NB4 (cell line): ENCODE results near the gene FGF18.

Source experiments
- DNase-seq: peaks from one replicate; pipeline ENCODE4 v3.0.0; 2010; ENCODE audit warnings: low read depth
- H3K4me3 ChIP-seq: one replicate; pipeline ENCODE4 v1.5.1; 2011; ENCODE audit warnings: mild to moderate bottlenecking, low read depth, low read length, moderate library complexity
- MYC ChIP-seq: IDR thresholded peaks from 2 replicates; pipeline ENCODE4 v1.6.1; 2011; ENCODE audit warnings: low read depth, low read length
- POLR2A ChIP-seq: IDR thresholded peaks from 2 replicates; pipeline ENCODE4 v1.6.1; 2011; ENCODE audit warnings: mild to moderate bottlenecking; ENCODE audit not compliant: insufficient read length; ENCODE audit errors: extremely low read depth
- TF ChIP-seq, protein P1 (sequence below): IDR thresholded peaks from one replicate; pipeline ENCODE4 v1.5.1; 2012; ENCODE audit warnings: low read depth, low read length
- TF ChIP-seq, protein P2 (sequence below): IDR thresholded peaks from 2 replicates; pipeline ENCODE4 v1.6.1; 2011; ENCODE audit warnings: low read depth, low read length

Gene FGF18

DNA sequence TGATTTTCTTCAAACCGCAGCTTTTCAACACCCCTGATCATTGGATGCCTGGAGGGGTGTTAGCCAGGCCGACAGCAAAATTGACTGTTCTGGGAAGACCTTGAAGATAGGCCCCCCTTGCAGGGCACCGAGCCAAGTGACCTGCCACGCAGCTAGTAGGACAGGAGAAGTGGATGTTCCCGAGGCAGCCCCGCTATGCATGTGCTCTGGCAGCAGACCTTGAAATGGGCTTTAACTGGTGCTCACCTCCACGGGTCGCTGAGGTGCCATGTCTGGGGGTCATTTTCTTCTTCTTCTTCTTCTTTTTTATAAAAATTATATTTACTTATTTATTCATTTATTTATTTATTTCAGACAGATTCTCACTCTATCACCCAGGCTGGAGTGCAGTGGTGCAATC is 12.6 kb downstream of the FGF18 start:
- no peak overlapping the region for H3K4me3 ChIP-seq
- TF ChIP-seq, protein P1, sequence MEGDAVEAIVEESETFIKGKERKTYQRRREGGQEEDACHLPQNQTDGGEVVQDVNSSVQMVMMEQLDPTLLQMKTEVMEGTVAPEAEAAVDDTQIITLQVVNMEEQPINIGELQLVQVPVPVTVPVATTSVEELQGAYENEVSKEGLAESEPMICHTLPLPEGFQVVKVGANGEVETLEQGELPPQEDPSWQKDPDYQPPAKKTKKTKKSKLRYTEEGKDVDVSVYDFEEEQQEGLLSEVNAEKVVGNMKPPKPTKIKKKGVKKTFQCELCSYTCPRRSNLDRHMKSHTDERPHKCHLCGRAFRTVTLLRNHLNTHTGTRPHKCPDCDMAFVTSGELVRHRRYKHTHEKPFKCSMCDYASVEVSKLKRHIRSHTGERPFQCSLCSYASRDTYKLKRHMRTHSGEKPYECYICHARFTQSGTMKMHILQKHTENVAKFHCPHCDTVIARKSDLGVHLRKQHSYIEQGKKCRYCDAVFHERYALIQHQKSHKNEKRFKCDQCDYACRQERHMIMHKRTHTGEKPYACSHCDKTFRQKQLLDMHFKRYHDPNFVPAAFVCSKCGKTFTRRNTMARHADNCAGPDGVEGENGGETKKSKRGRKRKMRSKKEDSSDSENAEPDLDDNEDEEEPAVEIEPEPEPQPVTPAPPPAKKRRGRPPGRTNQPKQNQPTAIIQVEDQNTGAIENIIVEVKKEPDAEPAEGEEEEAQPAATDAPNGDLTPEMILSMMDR, result no peak
- TF ChIP-seq MYC, result no peak
- TF ChIP-seq POLR2A, result no peak
- TF ChIP-seq, protein P2, sequence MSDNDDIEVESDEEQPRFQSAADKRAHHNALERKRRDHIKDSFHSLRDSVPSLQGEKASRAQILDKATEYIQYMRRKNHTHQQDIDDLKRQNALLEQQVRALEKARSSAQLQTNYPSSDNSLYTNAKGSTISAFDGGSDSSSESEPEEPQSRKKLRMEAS, result no peak
- DNase-seq, result no peak

DNA sequence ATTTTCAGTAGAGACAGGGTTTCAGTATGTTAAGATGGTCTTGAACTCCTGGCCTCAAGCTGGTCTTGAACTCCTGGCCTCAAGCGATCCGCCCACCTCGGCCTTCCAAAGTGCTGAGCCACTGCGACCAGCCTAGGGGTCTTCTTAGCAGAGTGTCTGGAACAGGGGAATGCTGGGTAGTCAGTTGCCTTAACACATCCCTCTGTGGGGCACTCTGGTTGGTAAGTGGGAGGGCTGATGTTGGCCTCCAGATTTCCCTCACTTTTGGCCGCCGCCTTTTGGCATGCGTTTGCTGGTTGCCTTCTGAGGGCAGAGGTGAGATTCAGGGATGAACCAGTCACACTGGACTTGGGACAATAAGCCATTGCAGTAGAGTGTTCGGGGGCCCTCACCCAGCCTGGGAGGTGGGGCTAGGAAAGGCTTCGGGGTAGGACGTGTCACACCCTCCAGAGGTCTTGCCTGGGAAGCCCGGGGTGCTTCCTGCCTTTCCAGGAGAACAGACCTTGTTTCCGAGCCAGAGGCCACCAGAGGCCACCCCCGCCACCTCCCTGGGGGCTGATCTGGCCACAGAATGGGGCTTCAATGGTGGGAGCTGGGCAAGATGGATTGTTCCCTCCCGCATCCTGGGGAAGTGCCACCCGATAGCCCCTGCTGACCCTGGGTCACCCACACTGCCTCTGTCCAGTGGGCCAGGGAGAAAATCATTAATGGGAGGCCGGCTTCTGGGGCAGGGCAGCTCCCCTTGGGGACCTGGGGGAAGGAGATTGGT is 13.3 kb downstream of the FGF18 start:
- no peak for DNase-seq
- H3K4me3 ChIP-seq, result no peak overlapping the region
- TF ChIP-seq MYC (no peak), POLR2A (no peak)
- TF ChIP-seq, protein P1, result no peak
- TF ChIP-seq, protein P2, result no peak

DNA sequence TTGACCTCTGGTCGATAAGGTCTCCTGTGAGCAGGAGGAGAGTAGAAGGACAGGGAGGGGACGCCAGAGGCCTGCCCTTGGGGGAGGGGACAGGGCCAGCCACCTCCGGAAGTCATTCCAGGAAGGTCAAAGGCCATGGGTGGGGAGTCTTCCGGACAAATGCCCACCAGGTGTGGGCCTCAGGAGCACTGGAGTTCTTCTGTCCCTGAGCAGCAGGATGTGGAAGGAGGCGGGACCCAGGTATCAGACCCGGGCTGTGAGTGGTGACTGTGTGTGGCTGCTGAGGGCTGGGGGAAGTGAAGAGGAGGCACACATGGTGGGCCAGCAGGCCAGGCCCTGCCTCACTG is 13.9 kb downstream of the FGF18 start:
- DNase-seq, result no peak
- H3K4me3 ChIP-seq, result no peak overlapping the region
- TF ChIP-seq POLR2A, result no peak
- TF ChIP-seq MYC, result no peak
- TF ChIP-seq, protein P2, result no peak
- TF ChIP-seq, protein P1, result no peak

DNA sequence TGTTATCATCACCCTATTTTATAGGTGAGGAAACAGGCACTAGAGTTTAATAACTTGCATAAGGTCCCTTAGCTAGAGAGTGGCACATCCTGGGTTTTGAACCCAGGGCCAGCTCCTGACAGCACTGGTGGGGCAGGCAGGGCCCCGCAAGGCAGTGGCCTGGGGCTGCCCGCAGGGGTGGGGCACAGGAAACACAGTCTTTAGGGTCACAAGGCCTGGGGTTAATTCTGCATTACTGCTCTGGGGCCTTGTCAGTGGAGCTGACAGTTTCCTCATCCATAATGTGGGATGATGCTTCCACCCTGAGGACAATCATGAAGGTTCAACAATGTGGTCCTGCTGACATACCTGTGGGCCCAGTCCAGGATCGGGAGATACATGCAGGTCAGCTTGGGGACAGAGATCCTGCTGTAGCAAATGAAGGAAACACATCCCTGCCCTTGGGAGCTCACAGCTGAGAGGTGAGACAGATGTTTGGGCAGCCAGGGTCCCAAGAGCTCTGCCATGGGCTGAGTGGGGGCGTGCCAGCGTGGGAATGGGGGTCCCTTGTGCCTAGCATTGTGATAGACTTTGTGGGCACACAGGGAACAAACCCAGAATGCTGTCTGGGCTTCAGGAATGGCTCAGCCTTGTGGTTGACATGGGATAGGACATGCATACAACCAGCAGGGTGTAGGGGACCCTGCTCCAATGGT is 14.7 kb downstream of the FGF18 start:
- no peak for TF ChIP-seq MYC
- TF ChIP-seq, protein P1, result no peak
- TF ChIP-seq, protein P2, result no peak
- no peak for TF ChIP-seq POLR2A
- no peak for DNase-seq
- no peak overlapping the region for H3K4me3 ChIP-seq

DNA sequence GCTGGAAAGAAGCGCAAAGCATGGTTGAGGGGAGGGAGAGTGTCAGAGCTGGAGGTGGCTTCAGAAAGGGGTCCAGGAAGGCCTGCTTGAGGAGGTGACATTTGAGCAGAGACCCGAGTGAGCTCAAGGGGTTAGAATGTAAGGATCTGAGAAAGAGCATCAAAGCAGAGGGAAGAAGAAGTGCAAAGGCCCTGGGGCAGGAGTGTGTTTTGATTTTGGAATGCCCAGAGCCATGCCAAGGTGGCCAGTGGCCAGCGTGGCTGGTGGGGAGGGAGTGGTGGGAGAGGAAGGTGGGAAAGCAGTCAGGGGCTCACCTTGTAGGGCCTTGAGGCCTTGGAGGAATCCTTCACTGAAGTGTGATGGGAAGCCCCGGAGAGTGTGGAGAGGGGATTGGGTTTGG is 15.4 kb downstream of the FGF18 start:
- DNase-seq, result no peak
- H3K4me3 ChIP-seq, result no peak overlapping the region
- TF ChIP-seq, protein P2, result no peak
- TF ChIP-seq MYC (no peak), POLR2A (no peak)
- TF ChIP-seq, protein P1, result no peak
